Measurements from ENCODE around the gene C9orf72. TPM values are rescaled to one million over a fixed set of nuclear protein-coding genes. Genes with fewer than 3 reads are reported as not detected.

C9orf72 gene
- total and polyA plus RNA-seq, 2 of the 8 experiments (the other 6 are each of a cell fraction or from before 2014, with no cell fraction given) = 7.2 to 17.5 TPM

- H3K27ac ChIP-seq (ENCODE audit: low read depth, low read length) = no peak overlapping the region
- TF ChIP-seq JUN (IDR thresholded peaks at IDR 0.05; ENCODE audit: low read depth, low read length) (no peak), EZH2 (IDR thresholded peaks at IDR 0.05; ENCODE audit: low read depth, low read length, severe bottlenecking) (no peak), CTBP2 (IDR thresholded peaks at IDR 0.05; ENCODE audit: borderline replicate concordance, insufficient read depth, insufficient read length, low read length) (no peak), RFX5 (IDR thresholded peaks at IDR 0.05; ENCODE audit: borderline replicate concordance, low read depth, low read length) (no peak), RBBP5 (IDR thresholded peaks at IDR 0.05; ENCODE audit: borderline replicate concordance, low read depth, low read length) (no peak), POLR2AphosphoS5 (IDR thresholded peaks at IDR 0.05; ENCODE audit: low read depth, low read length) (no peak), SP4 (IDR thresholded peaks at IDR 0.05; ENCODE audit: low read length) (no peak)
- DNase-seq (ENCODE audit: low read depth in 1 of 2, low spot score in 2 of 2) = no peak
- H4K8ac ChIP-seq (ENCODE audit: extremely low read depth, insufficient read depth, low read length) = no peak overlapping the region
- POLR2A ChIA-PET (ENCODE audit: partially characterized antibody) = no interaction called here
- no peak for FAIRE-seq
- H3K18ac ChIP-seq (ENCODE audit: extremely low read depth, low read length) = no peak overlapping the region
- H2AK5ac ChIP-seq (ENCODE audit: low read depth, low read length) = no peak overlapping the region
- no peak overlapping the region for H3K9ac ChIP-seq (replicated peaks in 1 of 4; ENCODE audit: extremely low read depth in 1 of 4, low read depth in 3 of 4, low read length in 3 of 4)
- H4K91ac ChIP-seq (replicated peaks; ENCODE audit: insufficient read length, low read length) = no peak overlapping the region
- no peaks in the 10 kb centered on the region for H3K79me2 ChIP-seq (ENCODE audit: control insufficient read depth in 1 of 2, insufficient read depth in 2 of 2, low read length in 2 of 2)
- no peak overlapping the region for H3K14ac ChIP-seq (ENCODE audit: insufficient read length)
- no peaks in the 10 kb centered on the region for H3K23me2 ChIP-seq (ENCODE audit: low read depth, low read length)
- H4K20me1 ChIP-seq (replicated peaks in 1 of 2; ENCODE audit: control insufficient read depth in 1 of 2, insufficient read depth in 2 of 2, low read length in 2 of 2) = no peaks in the 10 kb centered on the region
- no peak overlapping the region for H2BK15ac ChIP-seq (ENCODE audit: low read length)
- H3K27me3 ChIP-seq (replicated peaks in 1 of 4; ENCODE audit: control insufficient read depth in 3 of 4, extremely low read depth in 1 of 4, insufficient read depth in 3 of 4, low read length in 3 of 4) = no peaks in the 10 kb centered on the region
- no peak overlapping the region for H2BK20ac ChIP-seq (ENCODE audit: low read length)
- H3K4ac ChIP-seq (replicated peaks; ENCODE audit: insufficient read length, low read depth, low read length) = no peak overlapping the region
- H3K4me1 ChIP-seq (replicated peaks in 1 of 4; ENCODE audit: control insufficient read depth in 3 of 4, insufficient read depth in 4 of 4, low read length in 3 of 4) = no peaks in the 10 kb centered on the region; a peak in 1 of 7 replicates
- no peak overlapping the region for H2BK12ac ChIP-seq (ENCODE audit: low read depth, low read length)
- no peak overlapping the region for H3K4me2 ChIP-seq (ENCODE audit: insufficient read depth in 1 of 2, low read depth in 2 of 2, low read length in 2 of 2)
- H3K56ac ChIP-seq (replicated peaks; ENCODE audit: insufficient read length, low read depth, low read length) = no peak overlapping the region
- CTCF ChIA-PET (ENCODE audit: partially characterized antibody) = interaction anchor here (0.7 to 1.3 kb wide), 3 partner anchors 54 to 112 kb away, joined by 3 to 4 read pairs (median 3); no protein-coding TSS in a partner anchor
- H3K23ac ChIP-seq (ENCODE audit: insufficient read length) = no peak overlapping the region
- H3K79me1 ChIP-seq (ENCODE audit: low read depth, low read length) = no peaks in the 10 kb centered on the region
- H2BK120ac ChIP-seq (replicated peaks; ENCODE audit: low read depth, low read length) = no peak overlapping the region
- no peak overlapping the region for H2BK5ac ChIP-seq (ENCODE audit: low read depth, low read length)
- H3K36me3 ChIP-seq (ENCODE audit: control insufficient read depth in 2 of 4, insufficient read depth in 4 of 4, low read length in 3 of 4) = no peaks in the 10 kb centered on the region; a peak in 1 of 8 replicates
- H2AFZ ChIP-seq (ENCODE audit: low read length) = no peak overlapping the region
- H4K5ac ChIP-seq (ENCODE audit: insufficient read length, low read depth, low read length) = no peak overlapping the region
- 87% methylated on average over 4 of the region's 4 CpGs; no CpG with 5 or more reads in 1 of the 2 experiments for WGBS, 2 experiments (ENCODE audit: extremely low coverage in 1 of 2, insufficient coverage in 1 of 2, insufficient read length in 1 of 2, insufficient replicate concordance in 2 of 2, low coverage in 1 of 2, low lambda C conversion rate in 2 of 2, missing lambda C conversion rate in 1 of 2)
- H3K4me3 ChIP-seq (ENCODE audit: extremely low read depth in 1 of 4, insufficient read depth in 2 of 4, low read depth in 3 of 4, low read length in 4 of 4) = no peak overlapping the region
- no peaks in the 10 kb centered on the region for H3K9me3 ChIP-seq (ENCODE audit: insufficient read depth in 2 of 2, low read depth in 1 of 2, low read length in 1 of 2)
These were observed 29.7 kb upstream of the C9orf72 start for GRCh38 chr9:27602954-27603353.
